H1 (cell line): ENCODE results near the gene FLNA. TPM values are rescaled to one million over a fixed set of nuclear protein-coding genes. Genes with fewer than 3 reads are reported as not detected.
A peak's percentile ranks its signal among the peaks of the same experiment; 100 is the strongest.

Experiments used
- CBX5 ChIP-seq: fragments of 300-800, 300-1000 bp; sonication (generic); IDR thresholded peaks from 2 replicates; pipeline ENCODE4 v1.7.1; 2016; ENCODE audit warnings: antibody characterized with exemption, low read length, low read depth
- CBX8 ChIP-seq: fragments of 300-800, 300-1000 bp; sonication (generic); IDR thresholded peaks from 2 replicates; pipeline ENCODE4 v1.7.1; 2016; ENCODE audit warnings: low read depth, low read length, borderline replicate concordance
- CEBPB ChIP-seq: IDR thresholded peaks from 2 replicates; pipeline ENCODE4 v1.6.1; 2012; ENCODE audit warnings: low read depth, low read length
- CTCF ChIP-seq, 3 experiments: IDR thresholded peaks; 1 replicate in 2 of 3; 2 replicates in 1 of 3; pipeline versions ENCODE4 v1.5.1 to v1.6.1; 2011; ENCODE audit warnings: low read length in 3 of 3, mild to moderate bottlenecking in 3 of 3, inconsistent platforms in 2 of 3, low read depth in 1 of 3, moderate library complexity in 1 of 3; ENCODE audit not compliant: insufficient read depth in 1 of 3; ENCODE audit errors: control extremely low read depth in 1 of 3
- EGR1 ChIP-seq: IDR thresholded peaks from 2 replicates; pipeline ENCODE4 v1.6.1; 2011; ENCODE audit warnings: low read depth, low read length, borderline replicate concordance
- EP300 ChIP-seq, 2 experiments: IDR thresholded peaks; 1 replicate in 1 of 2; 2 replicates in 1 of 2; pipeline ENCODE4 v1.6.1; 2011 to 2012; ENCODE audit warnings: low read depth in 2 of 2, low read length in 2 of 2, mild to moderate bottlenecking in 2 of 2, borderline replicate concordance in 1 of 2, inconsistent platforms in 1 of 2, moderate library complexity in 1 of 2
- EZH2 ChIP-seq: fragments of 200-600 bp; sonication (generic); IDR thresholded peaks from 2 replicates; pipeline ENCODE4 v1.7.1; 2012; ENCODE audit warnings: low read depth, mild to moderate bottlenecking, moderate library complexity, low read length, inconsistent platforms; ENCODE audit not compliant: severe bottlenecking
- HDAC6 ChIP-seq: IDR thresholded peaks from one replicate; pipeline ENCODE4 v1.7.1; 2012; ENCODE audit warnings: low read depth, mild to moderate bottlenecking, inconsistent platforms, low read length, moderate library complexity
- KDM4A ChIP-seq: IDR thresholded peaks from one replicate; pipeline ENCODE4 v1.7.1; 2012; ENCODE audit warnings: low read depth, mild to moderate bottlenecking, moderate library complexity, low read length, inconsistent platforms; ENCODE audit not compliant: severe bottlenecking
- RAD21 ChIP-seq, 2 experiments: IDR thresholded peaks in 1 of 2; conservative IDR thresholded peaks in 1 of 2; 2 replicates each; pipeline ENCODE4 v1.6.1; 2011; ENCODE audit warnings: low read depth in 2 of 2, low read length in 2 of 2, improper control_type of control experiment in 1 of 2, inconsistent platforms in 1 of 2, mild to moderate bottlenecking in 1 of 2, moderate library complexity in 1 of 2
- RBBP5 ChIP-seq: IDR thresholded peaks from 2 replicates; pipeline ENCODE4 v1.7.1; 2012; ENCODE audit warnings: low read depth, mild to moderate bottlenecking, inconsistent platforms, low read length, moderate library complexity, borderline replicate concordance
- RFX5 ChIP-seq: IDR thresholded peaks from 2 replicates; pipeline ENCODE4 v1.6.1; 2011; ENCODE audit warnings: low read depth, low read length, improper control_type of control experiment, borderline replicate concordance
- SAP30 ChIP-seq: fragments of 300-600 bp; sonication (generic); IDR thresholded peaks from 2 replicates; pipeline ENCODE4 v1.7.1; 2012; ENCODE audit warnings: low read length, moderate library complexity, mild to moderate bottlenecking, inconsistent platforms; ENCODE audit not compliant: insufficient read depth, insufficient replicate concordance
- SUZ12 ChIP-seq: fragments of 200-600 bp; sonication (generic); IDR thresholded peaks from 2 replicates; pipeline ENCODE4 v1.6.1; 2012; ENCODE audit warnings: mild to moderate bottlenecking, inconsistent platforms, low read length, moderate library complexity, mixed read lengths
- TAF1 ChIP-seq: IDR thresholded peaks from 2 replicates; pipeline ENCODE4 v1.6.1; 2011; ENCODE audit warnings: mild to moderate bottlenecking, low read depth, low read length
- TAF7 ChIP-seq: optimal IDR thresholded peaks from 2 replicates; pipeline ENCODE3; 2011; ENCODE audit warnings: low read depth, mild to moderate bottlenecking, inconsistent platforms, low read length, moderate library complexity, borderline replicate concordance
- USF2 ChIP-seq: IDR thresholded peaks from 2 replicates; pipeline ENCODE4 v1.6.1; 2011; ENCODE audit warnings: low read length, improper control_type of control experiment
- YY1 ChIP-seq: IDR thresholded peaks from 2 replicates; pipeline ENCODE4 v1.6.1; 2011; ENCODE audit warnings: low read depth, mild to moderate bottlenecking, low read length
- ZNF274 ChIP-seq: IDR thresholded peaks from 2 replicates; pipeline ENCODE4 v1.7.0; 2012; ENCODE audit warnings: low read length, borderline replicate concordance; ENCODE audit errors: extremely low read depth
- polyA plus RNA-seq, 7 experiments: library from polyadenylated mRNA; depleted of rRNA in 3 of 7; stranded (reverse) in 5 of 7; unstranded in 2 of 7; fragments of >200 nt in 5 of 7; fragments of 200-250 nt in 2 of 7; gene quantifications; 1 replicate in 5 of 7; 2 replicates in 1 of 7; 4 replicates in 1 of 7; pipeline versions ENCODE4 v1.2.1 to v1.2.3, GENCODE V29; 2011 to 2013; ENCODE audit warnings: missing spikeins in 2 of 7, mixed read lengths in 2 of 7
- total RNA-seq: library from RNA; stranded (reverse); fragmentation: NEBNext Ultra II Directional; extraction: Animal tissue kit (Norgen Biotek cat#: 25700); gene quantifications from 2 replicates; pipeline ENCODE4 v1.2.1, GENCODE V29; 2021

The FLNA gene
- total and polyA plus RNA-seq, 2 of the 8 experiments (the other 6 are each of a cell fraction or from before 2014, with no cell fraction given) = 315 to 925 TPM

- TF ChIP-seq TAF7 (no peak), TAF1 (peak; percentile 95), SUZ12 (no peak), CTCF (IDR thresholded peaks at IDR 0.05; ENCODE audit: control extremely low read depth in 1 of 3, insufficient read depth in 1 of 3, low read depth in 1 of 3, low read length in 3 of 3) (no peak), RAD21 (IDR thresholded peaks at IDR 0.05 in 1 of 2, conservative IDR thresholded peaks at IDR 0.05 in 1 of 2; ENCODE audit: low read depth in 2 of 2, low read length in 2 of 2) (no peak), EP300 (IDR thresholded peaks at IDR 0.05; ENCODE audit: borderline replicate concordance in 1 of 2, low read depth in 2 of 2, low read length in 2 of 2) (no peak), CBX5 (no peak), YY1 (no peak), CBX8 (no peak), EZH2 (no peak), HDAC6 (no peak), KDM4A (no peak), USF2 (no peak), SAP30 (no peak), ZNF274 (no peak), CEBPB (no peak), RFX5 (no peak), EGR1 (0 out of 2 replicates have a peak, but pooled peaks have one; percentile 10), RBBP5 (no peak)
Observed at GRCh38 chrX:154371017-154371788, 3.2 kb downstream of the FLNA start (continued).
